Prostate gland (tissue), 2 donors: Measurements from ENCODE around the gene ATP6V1C2.

Experiments
- POLR2AphosphoS5 ChIP-seq: sonication (generic); formaldehyde crosslinking; IDR thresholded peaks from one replicate; pipeline ENCODE4 v1.6.1; 2017; ENCODE audit warnings: antibody characterized with exemption
- TF ChIP-seq, protein P1 (sequence below), 4 experiments: fragments of 200-600 bp in 2 of 4; fragments of 450-650 bp in 2 of 4; sonication (generic) in 2 of 4; IDR thresholded peaks; 1 replicate in 3 of 4; 2 replicates in 1 of 4; pipeline ENCODE4 v1.5.1; 2016 to 2019; ENCODE audit warnings: antibody characterized with exemption in 4 of 4, mild to moderate bottlenecking in 2 of 4, moderate library complexity in 2 of 4

DNA sequence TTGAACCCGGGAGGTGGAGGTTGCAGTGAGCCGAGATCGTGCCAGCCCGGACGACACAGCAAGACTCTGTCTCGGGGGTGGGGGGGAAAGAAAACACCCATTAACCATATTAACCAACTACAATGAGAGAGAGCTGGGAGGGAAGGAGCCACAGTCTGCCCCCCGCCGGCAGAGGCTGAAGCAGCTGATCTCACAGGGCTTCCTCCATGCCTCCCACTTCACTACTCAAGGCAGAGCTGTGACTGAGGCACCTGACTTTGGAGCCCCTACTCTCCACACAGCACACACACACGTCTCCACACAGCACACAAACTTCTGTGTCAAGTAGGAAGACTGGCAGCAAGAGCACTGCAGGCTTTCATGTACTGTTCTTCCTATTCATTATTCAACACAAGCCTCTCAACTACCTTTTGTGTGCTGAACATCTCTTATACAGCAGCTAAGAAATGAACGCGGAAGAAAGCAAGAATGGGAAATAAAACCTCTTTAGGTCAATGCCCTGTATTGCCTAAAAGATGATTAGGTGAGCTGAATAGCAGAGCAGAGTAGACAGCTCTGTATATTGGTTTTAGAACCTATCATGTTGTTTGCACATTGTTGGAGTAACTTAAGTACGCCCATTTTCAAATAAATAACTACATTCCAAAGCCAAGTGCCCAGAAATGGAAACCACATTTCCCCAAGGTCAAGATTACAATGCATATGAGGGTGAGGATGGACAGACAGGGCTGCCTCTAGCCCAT is 65.0 kb downstream of the ATP6V1C2 start:
- TF ChIP-seq, protein P1, sequence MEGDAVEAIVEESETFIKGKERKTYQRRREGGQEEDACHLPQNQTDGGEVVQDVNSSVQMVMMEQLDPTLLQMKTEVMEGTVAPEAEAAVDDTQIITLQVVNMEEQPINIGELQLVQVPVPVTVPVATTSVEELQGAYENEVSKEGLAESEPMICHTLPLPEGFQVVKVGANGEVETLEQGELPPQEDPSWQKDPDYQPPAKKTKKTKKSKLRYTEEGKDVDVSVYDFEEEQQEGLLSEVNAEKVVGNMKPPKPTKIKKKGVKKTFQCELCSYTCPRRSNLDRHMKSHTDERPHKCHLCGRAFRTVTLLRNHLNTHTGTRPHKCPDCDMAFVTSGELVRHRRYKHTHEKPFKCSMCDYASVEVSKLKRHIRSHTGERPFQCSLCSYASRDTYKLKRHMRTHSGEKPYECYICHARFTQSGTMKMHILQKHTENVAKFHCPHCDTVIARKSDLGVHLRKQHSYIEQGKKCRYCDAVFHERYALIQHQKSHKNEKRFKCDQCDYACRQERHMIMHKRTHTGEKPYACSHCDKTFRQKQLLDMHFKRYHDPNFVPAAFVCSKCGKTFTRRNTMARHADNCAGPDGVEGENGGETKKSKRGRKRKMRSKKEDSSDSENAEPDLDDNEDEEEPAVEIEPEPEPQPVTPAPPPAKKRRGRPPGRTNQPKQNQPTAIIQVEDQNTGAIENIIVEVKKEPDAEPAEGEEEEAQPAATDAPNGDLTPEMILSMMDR (IDR thresholded peaks at IDR 0.05) = no peak
- TF ChIP-seq POLR2AphosphoS5 = no peak
